SJCRH30 (cell line): ENCODE measurements around the gene BCCIP. TPM values are rescaled to one million over a fixed set of nuclear protein-coding genes. Genes with fewer than 3 reads are reported as not detected.

Source experiments
- DNase-seq, 2 experiments: peaks; one replicate each; pipeline ENCODE4 v3.0.0-alpha.2; 2015 to 2020
- H3K27ac ChIP-seq: fragments of 250-450 bp; sonication (Bioruptor Pico); 2 replicates; pipeline ENCODE4 v1.5.1; 2020; ENCODE audit warnings: mild to moderate bottlenecking, moderate library complexity
- H3K27me3 ChIP-seq: fragments of 250-450 bp; sonication (Bioruptor Pico); 2 replicates; pipeline ENCODE4 v1.5.1; 2020; ENCODE audit warnings: mild to moderate bottlenecking, moderate library complexity
- H3K36me3 ChIP-seq: fragments of 250-450 bp; sonication (Bioruptor Pico); 2 replicates; pipeline ENCODE4 v1.5.1; 2020; ENCODE audit warnings: mild to moderate bottlenecking, moderate library complexity
- H3K4me1 ChIP-seq: fragments of 250-450 bp; sonication (Bioruptor Pico); 2 replicates; pipeline ENCODE4 v1.5.1; 2020; ENCODE audit warnings: mild to moderate bottlenecking, moderate library complexity
- H3K4me3 ChIP-seq: fragments of 250-450 bp; sonication (Bioruptor Pico); 2 replicates; pipeline ENCODE4 v1.5.1; 2020; ENCODE audit warnings: mild to moderate bottlenecking, moderate library complexity
- H3K9me3 ChIP-seq: fragments of 250-450 bp; sonication (Bioruptor Pico); replicated peaks from 2 replicates; pipeline ENCODE4 v1.5.1; 2020; ENCODE audit warnings: mild to moderate bottlenecking, moderate library complexity
- total RNA-seq: library from RNA; depleted of rRNA; stranded (reverse); fragments of >200 nt; shearing (Covaris generic); gene quantifications from 2 replicates; pipeline ENCODE4 v1.2.3, GENCODE V29; 2014; rRNA removed

The BCCIP gene
- total RNA-seq, 1 experiment from 2014 or later: 175 TPM

DNA sequence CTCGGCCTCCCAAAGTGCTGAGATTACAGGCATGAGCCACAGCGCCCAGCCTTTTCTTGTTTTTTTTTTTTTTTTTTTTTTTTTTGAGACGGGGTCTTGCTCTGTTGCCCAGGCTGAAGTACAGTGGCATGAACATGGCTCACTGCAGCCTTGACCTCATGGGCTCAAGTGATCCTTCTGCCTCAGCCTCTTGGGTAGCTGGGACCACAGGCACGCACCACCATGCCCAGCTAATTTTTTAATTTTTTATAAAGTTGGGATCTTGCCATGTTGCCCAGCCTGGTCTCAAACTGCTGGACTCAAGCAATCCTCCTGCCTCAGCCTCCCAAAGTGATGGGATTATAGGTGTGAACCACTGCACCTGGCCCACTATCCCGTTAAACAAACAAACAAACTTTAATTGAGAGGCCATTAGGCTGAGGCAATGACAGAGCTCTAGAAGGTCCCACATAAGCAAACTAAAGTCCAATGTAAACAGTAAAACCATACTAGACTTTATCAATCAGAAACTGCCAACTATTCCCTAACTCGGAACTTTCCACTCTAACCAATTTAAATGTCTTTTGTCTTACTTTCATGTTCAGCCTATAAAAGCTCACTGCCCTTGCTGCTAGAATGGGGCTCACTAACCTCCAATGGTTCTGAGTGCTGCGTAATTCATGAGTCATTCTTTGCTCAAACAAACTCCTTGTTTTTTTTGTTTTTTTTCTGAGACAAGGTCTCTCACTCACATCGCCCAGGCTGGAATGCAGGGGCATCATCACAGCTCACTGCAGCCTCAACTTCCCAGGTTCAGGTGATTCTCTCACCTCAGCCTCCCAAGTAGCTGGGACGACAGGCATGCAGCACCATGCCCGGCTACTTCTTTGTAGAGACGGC is 55.9 kb downstream of the BCCIP start:
- H3K4me3 ChIP-seq: no peak overlapping the region
- no peaks in the 10 kb centered on the region for H3K4me1 ChIP-seq
- H3K27me3 ChIP-seq: no peaks in the 10 kb centered on the region
- no peak for DNase-seq
- H3K9me3 ChIP-seq: no peaks in the 10 kb centered on the region; the same call in 1 of the 2 replicates
- no peak overlapping the region for H3K27ac ChIP-seq
- peaks cover 17% of the 10 kb centered on the region for H3K36me3 ChIP-seq

DNA sequence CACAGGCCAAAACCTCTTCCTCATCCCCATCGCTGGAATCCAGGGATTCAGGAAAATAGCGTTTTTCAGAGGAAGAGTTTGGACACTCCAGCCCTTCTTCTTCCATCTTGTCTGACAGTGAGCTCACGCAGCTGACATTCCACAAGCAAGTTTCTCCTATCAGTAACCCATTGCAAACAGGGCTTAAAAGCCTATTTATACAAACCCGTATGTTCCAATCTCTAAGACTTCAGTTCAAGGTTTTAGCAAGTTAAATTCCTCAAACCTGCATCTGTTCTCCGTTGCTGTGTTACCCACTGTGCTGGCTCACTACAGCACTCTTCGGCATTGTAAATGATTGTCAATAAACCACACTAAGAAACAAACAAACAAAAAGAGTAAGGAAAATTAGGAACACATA is 57.4 kb downstream of the BCCIP start:
- Histone ChIP-seq H3K36me3 (peaks cover 15% of the 10 kb centered on the region), H3K9me3 (no peaks in the 10 kb centered on the region; the same call in 1 of the 2 replicates), H3K27ac (no peak overlapping the region), H3K4me1 (no peaks in the 10 kb centered on the region), H3K4me3 (no peak overlapping the region), H3K27me3 (no peaks in the 10 kb centered on the region)
- no peak for DNase-seq

DNA sequence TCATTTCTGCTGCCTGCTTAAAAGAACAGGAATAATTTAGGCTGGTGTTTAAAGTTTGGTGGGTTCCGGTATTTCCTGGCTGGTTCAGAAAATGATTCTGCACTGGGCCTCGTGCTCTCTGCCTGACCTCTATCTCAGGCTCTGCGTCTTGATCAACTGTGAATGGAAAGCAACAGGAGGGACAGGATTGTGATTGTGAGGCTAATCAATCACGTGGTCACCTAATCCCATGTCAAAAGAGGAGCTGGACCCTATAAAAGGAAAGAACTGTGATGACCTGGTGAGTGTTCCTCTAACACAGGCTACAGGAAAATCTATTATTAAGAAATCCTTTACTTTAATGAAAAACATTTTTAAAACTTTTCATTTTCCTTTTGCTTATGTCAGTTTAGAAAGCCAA is 57.8 kb downstream of the BCCIP start, which contains the start of gene DHX32:
DHX32 (minus strand) TSS at position 101 of the 400 bp plus-strand sequence. CDS start 468 bp downstream, outside the sequence.
- Histone ChIP-seq H3K9me3 (no peaks in the 10 kb centered on the region; the same call in 1 of the 2 replicates), H3K4me1 (no peaks in the 10 kb centered on the region), H3K27ac (no peak within 1 kb of the TSS), H3K36me3 (peaks cover 11% of the 10 kb centered on the region), H3K27me3 (no peaks in the 10 kb centered on the region), H3K4me3 (no peak within 1 kb of the TSS)
- no peak for DNase-seq

DNA sequence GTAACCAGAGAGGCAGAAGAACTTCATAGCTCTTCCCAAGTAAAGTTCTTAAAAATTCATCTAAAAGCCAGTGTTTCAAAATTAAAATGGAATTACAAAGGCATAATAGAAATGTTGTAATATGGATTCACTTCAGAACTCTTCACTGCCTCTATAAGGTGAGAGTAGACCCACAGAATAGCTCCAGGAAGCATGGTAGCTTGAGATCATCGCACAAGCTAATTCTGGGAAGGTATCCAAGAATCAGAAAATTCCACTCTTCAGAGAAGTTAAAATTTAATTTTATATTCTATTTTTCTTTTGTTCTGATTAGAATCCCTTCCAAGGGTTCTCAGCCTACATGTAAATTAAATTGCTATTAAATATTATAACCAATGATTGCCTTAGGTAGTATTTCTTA is 59.2 kb downstream of the BCCIP start:
- H3K27me3 ChIP-seq: no peaks in the 10 kb centered on the region
- no peaks in the 10 kb centered on the region for H3K9me3 ChIP-seq
- DNase-seq: no peak
- H3K4me1 ChIP-seq: no peaks in the 10 kb centered on the region
- H3K4me3 ChIP-seq: no peak overlapping the region
- H3K27ac ChIP-seq: no peak overlapping the region
- no peaks in the 10 kb centered on the region; the same call in 1 of the 2 replicates for H3K36me3 ChIP-seq

DNA sequence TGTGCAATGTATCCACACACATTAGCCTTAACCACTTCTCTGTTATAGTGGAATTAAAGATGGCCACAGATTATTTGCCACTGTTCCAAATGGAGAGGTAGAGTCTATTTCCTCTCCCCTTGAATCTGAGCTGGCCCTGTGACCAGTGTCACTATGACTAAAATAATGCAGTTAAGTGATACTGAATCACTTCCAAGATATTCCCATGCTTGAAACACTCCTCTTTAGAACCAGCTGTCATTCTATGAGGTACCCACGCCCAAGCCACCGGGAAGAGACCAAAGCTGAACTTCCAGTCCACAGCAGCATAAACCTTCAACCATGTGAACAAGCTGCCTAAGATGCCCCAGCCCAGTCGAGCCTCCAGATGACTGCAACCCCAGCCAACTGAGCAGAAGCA is 59.9 kb downstream of the BCCIP start:
- no peaks in the 10 kb centered on the region for H3K27me3 ChIP-seq
- H3K27ac ChIP-seq: no peak overlapping the region
- H3K9me3 ChIP-seq: no peaks in the 10 kb centered on the region
- DNase-seq: no peak
- H3K4me3 ChIP-seq: no peak overlapping the region
- H3K36me3 ChIP-seq: no peaks in the 10 kb centered on the region; the same call in 1 of the 2 replicates
- no peaks in the 10 kb centered on the region for H3K4me1 ChIP-seq

Other genes with a start within 250 kb of the BCCIP start
- gene TEX36, start 140.4 kb upstream of the BCCIP start, total RNA-seq: not detected in 2 replicates
- gene EDRF1, start 103.8 kb upstream of the BCCIP start, total RNA-seq: 34.1 and 38.1 TPM in 2 replicates
- 0.10 TPM in 1 of 2 replicates, not detected in the other for gene MMP21, start 47.7 kb upstream of the BCCIP start, total RNA-seq
- 40.3 and 41.0 TPM in 2 replicates for gene UROS, start 288 bp upstream of the BCCIP start, total RNA-seq
- gene DHX32, start 57.7 kb downstream of the BCCIP start, total RNA-seq: 33.8 and 35.7 TPM in 2 replicates
- 0.42 and 0.71 TPM in 2 replicates for gene FANK1, start 73.0 kb downstream of the BCCIP start, total RNA-seq